GF-D8 (cell line): ENCODE measurements around the gene TBX21.

ENCODE experiments used
- DNase-seq: peaks from one replicate; lab custom pipeline; 2025; lab: John Stamatoyannopoulos, UW

The TBX21 gene

GRCh38 chr17:47697906-47698711, 34.9 kb upstream of the TBX21 start:
- DNase-seq: no peak

GRCh38 chr17:47698749-47699535, 34.1 kb upstream of the TBX21 start:
- DNase-seq: no peak

GRCh38 chr17:47699536-47699840, 33.5 kb upstream of the TBX21 start:
- no peak for DNase-seq

- DNase-seq: no peak
Observed at GRCh38 chr17:47700471-47701449, 32.3 kb upstream of the TBX21 start.

GRCh38 chr17:47701608-47702007, 31.4 kb upstream of the TBX21 start:
- no peak for DNase-seq

- no peak for DNase-seq
Observed at GRCh38 chr17:47702391-47702995, 30.5 kb upstream of the TBX21 start.

- DNase-seq: no peak
Observed at GRCh38 chr17:47703191-47703591, 29.8 kb upstream of the TBX21 start.

GRCh38 chr17:47703671-47704070, 29.4 kb upstream of the TBX21 start:
- no peak for DNase-seq

- peak; percentile 29 for DNase-seq
Observed at GRCh38 chr17:47704116-47704515, 28.9 kb upstream of the TBX21 start.

- DNase-seq: no peak
Observed at GRCh38 chr17:47704736-47705135, 28.3 kb upstream of the TBX21 start.

GRCh38 chr17:47705536-47706530, 27.2 kb upstream of the TBX21 start:
- DNase-seq: no peak

GRCh38 chr17:47707056-47707804, 25.8 kb upstream of the TBX21 start:
- no peak for DNase-seq

- no peak for DNase-seq
Observed at GRCh38 chr17:47707884-47708283, 25.2 kb upstream of the TBX21 start.

GRCh38 chr17:47708312-47708863, 24.6 kb upstream of the TBX21 start:
- no peak for DNase-seq

- DNase-seq: no peak
Observed at GRCh38 chr17:47708864-47709541, 24.0 kb upstream of the TBX21 start.

- no peak for DNase-seq
Observed at GRCh38 chr17:47709594-47709993, 23.4 kb upstream of the TBX21 start.

- DNase-seq: no peak
Observed at GRCh38 chr17:47711366-47712099, 21.5 kb upstream of the TBX21 start.

- DNase-seq: no peak
Observed at GRCh38 chr17:47712330-47713023, 20.6 kb upstream of the TBX21 start.
